AG04449 (cell line): Measurements from ENCODE around the gene PPM1M.

Source experiments
- CTCF ChIA-PET: fragments of 350-600 bp; formaldehyde crosslinking; extraction: SDS; loops from one replicate; lab custom pipeline; 2021; ENCODE audit warnings: antibody characterized with exemption; lab: Yijun Ruan, JAX
- POLR2A ChIA-PET: fragments of 400-600, 350-600 bp; formaldehyde crosslinking; extraction: SDS; loops from one replicate; lab custom pipeline; 2020; ENCODE audit warnings: antibody characterized with exemption, inconsistent platforms; lab: Yijun Ruan, JAX
- DNase-seq: peaks from one replicate; pipeline ENCODE4 v3.0.0-alpha.2; 2010; ENCODE audit warnings: low read depth, low spot score
- H3K4me3 ChIP-seq: 2 replicates; pipeline ENCODE4 v1.5.1; 2011; ENCODE audit warnings: low read depth, mild to moderate bottlenecking, control low read depth, low read length
- CTCF ChIP-seq: IDR thresholded peaks from one replicate; pipeline ENCODE4 v1.5.1; 2011; ENCODE audit warnings: mild to moderate bottlenecking, moderate library complexity, low read length, control low read depth, inconsistent platforms; ENCODE audit not compliant: insufficient read depth; ENCODE audit errors: missing control alignments

Gene PPM1M

DNA sequence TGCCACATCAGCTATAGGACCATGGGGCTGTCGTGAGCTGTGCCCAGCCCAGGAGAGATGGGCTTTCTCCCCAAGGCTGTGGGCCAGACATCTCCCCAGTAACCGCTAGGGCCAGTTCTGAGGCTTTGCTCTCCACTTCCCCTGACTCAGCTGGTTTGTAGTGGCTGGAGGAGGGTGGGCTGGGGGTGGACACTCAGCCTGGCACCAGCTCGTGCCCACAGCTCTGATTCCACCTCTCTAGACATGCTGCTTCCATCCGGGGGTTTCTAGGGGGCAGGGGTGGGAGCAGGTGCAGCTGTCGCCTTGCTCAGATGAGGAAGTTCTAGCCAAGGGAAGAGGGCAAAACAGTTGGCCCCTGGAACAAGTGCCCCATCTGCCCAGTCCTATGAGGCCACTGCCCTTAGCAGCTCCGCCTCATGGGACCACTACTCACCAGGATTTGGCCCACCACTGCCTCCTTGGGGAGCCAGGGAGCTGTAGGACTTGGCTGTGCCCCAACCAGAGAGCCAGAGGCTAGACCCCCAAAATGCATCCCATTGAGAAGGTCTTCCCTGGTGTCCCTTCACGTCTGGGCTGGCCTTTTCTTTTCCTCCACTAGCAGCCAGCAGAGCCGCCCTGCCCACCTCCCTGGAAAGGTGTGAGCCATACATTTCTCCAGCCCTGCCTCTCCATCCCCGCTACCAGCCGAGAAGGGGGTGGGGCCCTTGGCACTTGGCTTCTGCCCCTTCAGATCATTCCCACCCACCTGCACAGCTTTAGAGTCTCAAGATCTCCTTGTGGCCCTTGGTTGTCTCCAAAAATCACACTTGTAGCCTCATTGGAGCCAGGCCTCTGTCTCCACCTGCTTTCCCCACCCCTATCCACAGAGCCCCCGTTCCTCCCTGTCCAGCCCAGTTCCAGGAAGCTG, 51.9 kb downstream of the PPM1M start:
- CTCF ChIA-PET: interaction anchor here (2.7 to 27.0 kb wide), 3 partner anchors 7 to 77 kb away, joined by 9 to 498 read pairs (median 32); no protein-coding TSS in a partner anchor

DNA sequence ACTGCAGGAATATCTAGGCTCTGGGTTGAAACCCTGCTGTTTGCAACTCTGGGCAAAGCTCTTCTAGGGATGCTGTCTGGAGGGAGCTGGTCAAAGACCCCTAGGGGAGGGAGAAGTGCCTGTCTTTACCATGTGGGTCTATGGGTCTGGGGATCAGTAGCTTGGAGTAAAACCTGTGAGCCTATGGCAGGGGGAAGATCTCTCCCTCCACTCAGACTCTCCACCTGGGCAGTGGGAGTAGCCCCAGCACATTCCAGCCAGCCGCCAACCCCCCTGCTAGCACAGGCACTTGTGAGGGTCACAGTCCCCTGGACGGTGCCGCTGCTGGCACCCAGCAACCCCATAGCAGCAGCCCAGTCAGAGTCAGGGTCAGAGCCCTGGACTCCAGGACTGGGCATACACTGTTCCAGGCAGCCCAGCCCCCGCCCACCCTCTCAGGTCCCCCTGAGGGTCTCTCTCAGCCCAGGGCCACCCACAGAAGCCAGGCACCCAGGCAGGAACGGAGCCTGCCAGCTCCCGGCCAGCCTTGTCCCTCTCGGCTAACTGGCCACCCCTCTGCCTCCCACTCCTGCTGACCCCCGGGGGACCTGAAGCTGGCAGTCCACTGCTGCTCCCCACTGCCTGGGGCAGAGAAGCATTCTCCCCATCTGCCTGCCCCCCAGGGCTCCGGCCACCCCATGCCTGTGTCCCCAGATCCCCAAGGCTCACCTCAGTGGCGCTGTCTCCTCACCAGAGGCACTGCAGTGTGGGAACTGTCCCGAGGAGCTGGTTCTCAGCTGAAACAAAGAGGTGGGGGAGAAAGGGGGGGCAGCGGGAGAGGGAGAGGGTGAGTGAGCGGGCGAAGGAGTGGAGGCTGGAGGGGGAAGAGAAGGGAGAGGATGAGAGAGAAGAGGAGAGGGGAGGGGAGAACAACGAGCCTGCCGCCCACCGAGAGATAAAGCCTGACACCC, 52.9 kb downstream of the PPM1M start:
- no peak for TF ChIP-seq CTCF
- no peak for DNase-seq
- POLR2A ChIA-PET: interaction anchor here (0.6 to 1.8 kb wide), 2 partner anchors 10 to 59 kb away, joined by 3 to 8 read pairs; partner anchors contain the start of gene GLYCTK
- CTCF ChIA-PET: interaction anchor here (4.5 to 27.0 kb wide), 2 partner anchors 8 to 36 kb away, joined by 32 to 498 read pairs; no protein-coding TSS in a partner anchor
- no peak overlapping the region for H3K4me3 ChIP-seq

More for the DNA sequence above, 51.9 kb downstream of the PPM1M start:
- POLR2A ChIA-PET: no interaction called here
- no peak overlapping the region for H3K4me3 ChIP-seq
- TF ChIP-seq CTCF: no peak
- DNase-seq: no peak

DNA sequence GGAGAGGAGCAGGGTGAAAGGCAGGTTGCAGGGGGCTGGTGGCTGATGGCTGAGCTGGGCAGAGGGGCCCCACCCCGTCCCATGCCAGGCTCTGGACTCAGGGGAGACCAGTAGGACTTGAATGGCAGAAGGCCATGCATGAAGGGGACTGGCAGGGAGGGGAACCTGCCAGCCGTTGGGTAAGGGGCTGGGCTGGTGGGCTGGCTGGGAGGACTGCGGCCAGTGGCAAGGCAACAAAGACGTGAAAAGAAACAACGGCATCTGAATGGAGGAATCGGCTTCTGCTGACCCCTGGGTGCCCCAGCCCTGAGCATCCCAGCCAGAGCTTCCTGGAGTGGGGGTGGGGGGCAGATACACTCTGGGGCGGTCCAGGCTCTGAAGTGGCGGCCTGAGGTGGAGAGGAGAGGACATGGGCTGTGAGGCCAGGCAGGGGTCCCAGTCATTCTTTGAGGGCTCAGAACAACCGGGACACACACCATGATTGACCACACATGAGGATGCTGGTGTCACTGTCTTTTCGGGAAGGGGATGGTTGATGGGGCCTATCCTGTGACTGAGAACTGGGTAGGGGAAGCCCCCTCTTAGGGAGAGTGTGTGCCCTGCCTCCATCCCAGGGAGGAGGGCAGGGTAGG, 53.8 kb downstream of the PPM1M start:
- H3K4me3 ChIP-seq: no peak overlapping the region
- POLR2A ChIA-PET: interaction anchor here (0.6 to 1.8 kb wide), 2 partner anchors 11 to 58 kb away, joined by 3 to 8 read pairs; partner anchors contain the start of gene GLYCTK
- no peak for DNase-seq
- CTCF ChIA-PET: interaction anchor here (1.5 to 27.0 kb wide), 3 partner anchors 9 to 49 kb away, joined by 4 to 498 read pairs (median 32); no protein-coding TSS in a partner anchor
- no peak for TF ChIP-seq CTCF
